ENCODE results near the gene RDH11.

The RDH11 gene, protein sequence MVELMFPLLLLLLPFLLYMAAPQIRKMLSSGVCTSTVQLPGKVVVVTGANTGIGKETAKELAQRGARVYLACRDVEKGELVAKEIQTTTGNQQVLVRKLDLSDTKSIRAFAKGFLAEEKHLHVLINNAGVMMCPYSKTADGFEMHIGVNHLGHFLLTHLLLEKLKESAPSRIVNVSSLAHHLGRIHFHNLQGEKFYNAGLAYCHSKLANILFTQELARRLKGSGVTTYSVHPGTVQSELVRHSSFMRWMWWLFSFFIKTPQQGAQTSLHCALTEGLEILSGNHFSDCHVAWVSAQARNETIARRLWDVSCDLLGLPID

DNA sequence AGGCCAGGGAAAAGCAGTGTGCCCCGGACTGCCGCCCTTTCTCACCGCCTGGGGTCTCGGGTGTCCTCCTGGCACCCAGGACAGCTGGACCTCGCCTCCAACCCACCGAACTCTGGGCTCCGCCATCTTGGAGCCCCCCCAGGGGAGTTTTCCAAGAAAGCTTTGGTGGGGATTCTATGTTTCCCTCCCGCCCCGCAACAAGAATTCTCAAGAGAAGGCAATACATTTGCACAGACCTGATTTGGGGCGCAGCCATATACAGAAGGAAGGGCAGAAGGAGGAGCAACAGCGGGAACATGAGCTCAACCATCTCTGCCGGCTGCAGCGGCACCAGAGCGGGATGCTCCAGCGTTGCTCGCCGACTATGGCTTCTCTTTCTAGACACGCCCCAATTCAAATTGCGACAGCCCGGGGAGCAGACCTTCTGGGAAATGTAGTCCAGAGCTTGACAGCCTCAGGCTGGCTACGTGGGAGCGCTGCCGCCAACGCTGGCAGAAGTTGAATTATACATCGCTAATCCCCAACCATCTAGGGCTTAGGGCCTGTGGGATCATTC lies at the start of gene RDH11:
TSS of gene RDH11 (minus strand) at position 371 of the 556 bp plus-strand sequence. CDS start at position 310, 61 bp downstream.
- no peak for TF ChIP-seq CTCF (IDR thresholded peaks at IDR 0.05; ENCODE audit: insufficient read depth, low read length, poor library complexity, severe bottlenecking)
- no peak for TF ChIP-seq EZH2phosphoT487 (conservative IDR thresholded peaks at IDR 0.05; ENCODE audit: low read length)
- no peaks in the 10 kb centered on the region for H3K27me3 ChIP-seq (ENCODE audit: low read length)
- peaks cover 36% of the 10 kb centered on the region for H3K79me2 ChIP-seq (ENCODE audit: insufficient read depth, low read length)
- H3K36me3 ChIP-seq (ENCODE audit: low read length), result peaks cover 15% of the 10 kb centered on the region
- H3K9ac ChIP-seq (ENCODE audit: low read length), result peak within 1 kb of the TSS; percentile 82
- H4K20me1 ChIP-seq (ENCODE audit: low read depth, low read length), result no peaks in the 10 kb centered on the region
- H2AFZ ChIP-seq (ENCODE audit: low read depth, low read length, severe bottlenecking), result peak within 1 kb of the TSS; percentile 70
- H3K9me2 ChIP-seq (replicated peaks; ENCODE audit: insufficient read depth, low read length), result no peaks in the 10 kb centered on the region
- peak within 1 kb of the TSS; percentile 59 for H3K27ac ChIP-seq (ENCODE audit: low read depth, low read length)
- peak within 1 kb of the TSS; percentile 53 for H3K4me2 ChIP-seq (ENCODE audit: low read depth, low read length, poor library complexity, severe bottlenecking)
- peak within 1 kb of the TSS; percentile 90 for H3K4me3 ChIP-seq (ENCODE audit: insufficient read depth, low read length, poor library complexity, severe bottlenecking)
- no peaks in the 10 kb centered on the region for H3K9me3 ChIP-seq (ENCODE audit: insufficient read depth, low read length)
- H3F3A ChIP-seq (ENCODE audit: insufficient read depth), result no peaks in the 10 kb centered on the region

GRCh38 chr14:67744046-67744445 lies 48.5 kb upstream of the RDH11 start:
- H3F3A ChIP-seq (ENCODE audit: insufficient read depth), result no peaks in the 10 kb centered on the region
- H3K9me3 ChIP-seq (ENCODE audit: insufficient read depth, low read length), result no peaks in the 10 kb centered on the region
- TF ChIP-seq EZH2phosphoT487 (conservative IDR thresholded peaks at IDR 0.05; ENCODE audit: low read length) (no peak), CTCF (IDR thresholded peaks at IDR 0.05; ENCODE audit: insufficient read depth, low read length, poor library complexity, severe bottlenecking) (no peak)
- H3K4me2 ChIP-seq (ENCODE audit: low read depth, low read length, poor library complexity, severe bottlenecking), result no peak overlapping the region
- no peak overlapping the region for H3K27ac ChIP-seq (ENCODE audit: low read depth, low read length)
- H4K20me1 ChIP-seq (ENCODE audit: low read depth, low read length), result no peaks in the 10 kb centered on the region
- H3K9ac ChIP-seq (ENCODE audit: low read length), result no peak overlapping the region
- H3K79me2 ChIP-seq (ENCODE audit: insufficient read depth, low read length), result no peaks in the 10 kb centered on the region
- H3K27me3 ChIP-seq (ENCODE audit: low read length), result no peaks in the 10 kb centered on the region
- H3K36me3 ChIP-seq (ENCODE audit: low read length), result no peaks in the 10 kb centered on the region
- H3K9me2 ChIP-seq (replicated peaks; ENCODE audit: insufficient read depth, low read length), result no peaks in the 10 kb centered on the region
- H2AFZ ChIP-seq (ENCODE audit: low read depth, low read length, severe bottlenecking), result no peak overlapping the region
- no peak overlapping the region for H3K4me3 ChIP-seq (ENCODE audit: insufficient read depth, low read length, poor library complexity, severe bottlenecking)

GRCh38 chr14:67738740-67739504 lies 43.4 kb upstream of the RDH11 start:
- Histone ChIP-seq H3K9ac (ENCODE audit: low read length) (no peak overlapping the region), H3K27ac (ENCODE audit: low read depth, low read length) (no peak overlapping the region), H3K27me3 (ENCODE audit: low read length) (no peaks in the 10 kb centered on the region), H3K79me2 (ENCODE audit: insufficient read depth, low read length) (no peaks in the 10 kb centered on the region), H3K4me3 (ENCODE audit: insufficient read depth, low read length, poor library complexity, severe bottlenecking) (no peak overlapping the region), H3K9me3 (ENCODE audit: insufficient read depth, low read length) (no peaks in the 10 kb centered on the region), H3F3A (ENCODE audit: insufficient read depth) (no peaks in the 10 kb centered on the region), H2AFZ (ENCODE audit: low read depth, low read length, severe bottlenecking) (no peak overlapping the region), H4K20me1 (ENCODE audit: low read depth, low read length) (no peaks in the 10 kb centered on the region), H3K4me2 (ENCODE audit: low read depth, low read length, poor library complexity, severe bottlenecking) (no peak overlapping the region), H3K9me2 (replicated peaks; ENCODE audit: insufficient read depth, low read length) (no peaks in the 10 kb centered on the region), H3K36me3 (ENCODE audit: low read length) (no peaks in the 10 kb centered on the region)
- TF ChIP-seq CTCF (IDR thresholded peaks at IDR 0.05; ENCODE audit: insufficient read depth, low read length, poor library complexity, severe bottlenecking) (no peak), EZH2phosphoT487 (conservative IDR thresholded peaks at IDR 0.05; ENCODE audit: low read length) (no peak)
